ENCODE data around the gene KLHL5.
"Not testable (repeated sequence)": the region's sequence is repeated elsewhere in the genome, so short reads cannot be mapped to it uniquely, and the experiment has no call there.

Gene KLHL5

GRCh38 chr4:39104255-39104654 lies 42.2 kb downstream of the KLHL5 start:
- no peak for DNase-seq

- DNase-seq, result no peak
These were observed 44.0 kb downstream of the KLHL5 start for GRCh38 chr4:39106011-39106410.

- DNase-seq, result no peak
These were observed 52.4 kb downstream of the KLHL5 start for GRCh38 chr4:39114436-39114835.

DNA sequence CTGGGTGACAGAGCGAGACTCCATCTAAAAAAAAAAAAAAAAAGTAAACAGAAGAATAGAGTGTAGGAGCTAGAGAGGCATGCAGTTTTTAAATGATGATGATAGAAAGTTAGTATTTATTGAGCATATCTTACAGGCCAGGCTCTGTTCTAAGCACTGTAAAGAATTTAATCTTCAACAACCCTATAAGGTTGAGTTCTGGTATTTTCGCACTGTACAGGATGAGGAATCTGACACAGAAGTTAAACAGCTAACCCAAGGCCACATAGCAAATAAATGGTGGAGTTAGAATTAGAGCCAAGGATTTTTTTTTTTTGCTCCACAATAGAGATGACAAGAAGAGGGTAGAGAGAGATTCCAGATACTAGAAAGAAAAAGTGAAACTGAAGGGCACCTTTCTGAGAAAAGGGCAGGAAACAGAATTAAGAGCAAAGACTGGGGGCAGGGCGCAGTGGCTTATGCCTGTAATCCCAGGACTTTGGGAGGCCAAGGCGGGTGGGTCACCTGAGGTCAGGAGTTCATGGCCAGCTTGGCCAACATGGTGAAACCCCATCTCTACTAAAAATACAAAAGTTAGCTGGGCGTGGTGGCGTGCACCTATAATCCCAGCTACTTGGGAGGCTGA lies 56.1 kb downstream of the KLHL5 start:
- DNase-seq, result no peak

GRCh38 chr4:39120418-39120817 lies 58.4 kb downstream of the KLHL5 start:
- no peak for DNase-seq

- no peak for DNase-seq
These were observed 63.0 kb downstream of the KLHL5 start for GRCh38 chr4:39124885-39125599.

GRCh38 chr4:39125600-39125985 lies 63.6 kb downstream of the KLHL5 start:
- DNase-seq, result no peak

GRCh38 chr4:39126256-39127095 lies 64.4 kb downstream of the KLHL5 start:
- no peak for DNase-seq

DNA sequence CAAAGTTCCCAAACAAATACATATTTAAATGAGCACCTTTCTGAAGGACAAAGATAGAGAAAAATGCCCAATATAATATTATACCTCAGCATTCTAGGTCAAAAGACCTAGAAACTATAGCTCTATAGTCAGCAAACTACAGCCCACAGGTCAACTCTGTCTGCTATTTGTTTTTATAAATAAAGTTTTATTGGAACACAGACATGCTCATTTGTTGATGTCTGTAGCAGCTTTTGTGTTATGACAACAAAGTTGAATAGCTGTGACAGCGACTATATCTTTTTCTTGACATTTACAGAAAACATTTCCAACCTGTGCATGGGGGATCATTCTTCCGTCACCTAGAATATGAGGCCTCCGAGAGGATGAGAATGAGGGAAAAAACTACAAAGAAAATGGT lies 71.6 kb downstream of the KLHL5 start:
- no peak for DNase-seq

GRCh38 chr4:39134683-39135306 lies 72.8 kb downstream of the KLHL5 start:
- DNase-seq, result no peak

DNA sequence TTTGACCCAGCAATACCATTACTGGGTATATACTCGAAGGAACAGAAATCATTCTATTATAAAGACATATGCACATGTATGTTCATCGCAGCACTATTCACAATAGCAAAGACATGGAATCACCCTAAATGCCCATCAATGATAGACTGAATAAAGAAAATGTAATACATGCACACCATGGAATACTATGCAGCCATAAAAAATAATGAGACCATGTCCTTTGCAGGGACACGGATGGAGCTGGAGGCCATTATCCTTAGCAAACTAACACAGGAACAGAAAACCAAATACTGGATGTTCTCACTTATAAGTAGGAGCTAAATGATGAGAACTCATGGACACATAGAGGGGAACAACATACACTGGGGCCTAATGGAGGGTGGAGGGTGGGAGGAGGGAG lies 76.2 kb downstream of the KLHL5 start:
- not testable (repeated sequence) for DNase-seq

DNA sequence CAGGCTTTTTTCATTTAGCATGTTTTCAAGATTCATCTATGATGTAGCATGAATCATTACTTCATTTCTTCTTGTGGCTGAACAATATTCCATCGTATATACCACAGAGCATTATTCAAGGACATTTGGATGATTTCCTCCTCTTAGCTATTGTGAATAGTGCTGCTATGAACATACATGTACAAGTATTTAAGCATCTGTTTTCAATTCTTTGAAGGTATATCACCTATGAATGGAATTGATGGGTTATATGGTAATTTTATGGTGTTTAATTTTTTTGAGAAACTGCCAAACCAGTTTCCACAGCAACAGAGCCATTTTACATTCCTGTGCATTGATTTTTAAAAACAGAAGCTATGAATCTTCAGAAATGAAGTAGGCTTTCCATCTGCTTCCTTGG lies 84.2 kb downstream of the KLHL5 start:
- no peak for DNase-seq

DNA sequence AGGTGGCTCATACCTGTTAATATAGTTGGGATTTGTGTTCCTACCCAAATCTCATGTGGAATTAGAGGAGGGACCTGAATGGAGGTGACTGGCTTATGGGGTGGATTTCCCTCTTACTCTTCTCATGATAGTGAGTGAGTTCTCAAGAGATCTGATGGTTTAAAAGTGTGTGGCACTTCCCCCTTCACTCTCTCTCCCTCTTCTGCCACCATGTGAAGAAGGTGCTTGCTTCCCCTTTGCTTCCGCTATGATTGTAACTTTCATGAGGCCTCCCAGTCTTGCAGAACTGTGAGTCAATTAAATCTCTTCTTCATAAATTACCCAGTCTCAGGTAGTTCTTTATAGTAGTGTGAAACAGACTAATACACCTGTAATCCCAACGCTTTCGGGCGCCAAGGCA lies 92.0 kb downstream of the KLHL5 start:
- DNase-seq, result no peak

GRCh38 chr4:39157520-39157919 lies 95.5 kb downstream of the KLHL5 start:
- DNase-seq, result no peak

DNA sequence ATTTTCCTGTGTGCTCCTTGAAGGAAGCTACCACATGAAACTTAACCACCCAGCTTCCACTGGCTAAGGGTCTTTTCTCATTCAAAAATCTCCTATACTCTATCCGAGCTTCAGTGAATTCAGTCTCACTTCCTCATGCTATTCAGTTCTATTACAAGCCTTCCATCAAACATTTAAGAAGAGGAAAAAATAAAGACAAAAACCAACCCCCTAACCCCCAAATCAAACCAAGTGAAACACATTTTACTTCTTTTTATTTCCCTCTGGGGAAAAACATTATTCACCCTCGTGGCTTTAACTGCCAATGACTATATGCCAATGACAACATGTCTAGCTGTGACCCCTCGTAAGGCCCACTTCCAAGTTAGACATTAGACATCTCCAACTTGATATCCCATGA lies 104.1 kb downstream of the KLHL5 start:
- no peak for DNase-seq

DNA sequence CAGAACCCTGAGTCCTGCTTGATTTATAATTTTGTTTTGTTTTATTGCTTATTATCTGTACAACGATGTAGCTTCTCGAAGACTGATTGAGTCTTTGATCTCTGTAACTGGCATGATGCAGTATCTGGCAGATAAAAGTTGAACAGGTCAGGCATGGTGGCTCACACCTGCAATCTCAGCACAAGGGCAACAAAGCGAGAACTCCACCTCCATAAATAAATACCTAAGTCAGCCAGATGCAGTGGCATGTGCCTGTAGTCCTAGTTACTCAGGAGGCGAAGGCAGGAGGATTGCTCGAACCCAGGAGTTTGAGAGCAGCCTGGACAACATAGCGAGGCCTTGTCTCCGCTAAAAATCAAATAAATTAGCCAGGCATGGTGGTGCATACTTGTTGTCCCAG lies 104.6 kb downstream of the KLHL5 start:
- no peak for DNase-seq

DNA sequence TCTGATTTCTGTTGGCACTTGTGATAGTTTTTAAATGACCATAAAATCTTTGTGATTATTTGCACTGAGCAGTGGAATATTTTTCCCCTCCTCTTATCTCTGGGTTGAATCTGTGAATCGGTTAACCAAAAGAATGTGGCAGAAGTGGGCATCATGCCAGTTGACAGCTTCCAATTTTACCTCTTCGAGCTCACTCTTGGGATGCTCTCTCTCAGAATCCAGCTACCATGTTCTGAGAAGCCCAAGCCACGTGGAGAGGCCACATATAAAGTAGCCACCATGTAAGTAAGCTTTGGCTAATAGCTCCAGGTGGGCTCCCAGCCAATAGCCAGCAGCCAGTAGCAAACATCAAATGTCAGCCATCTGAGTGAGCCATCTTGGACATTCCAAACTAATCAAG lies 107.4 kb downstream of the KLHL5 start:
- no peak for DNase-seq

GRCh38 chr4:39170301-39170700 lies 108.3 kb downstream of the KLHL5 start:
- no peak for DNase-seq

Data from NCI-H187 treated with DMSO at 0.1 percent for 48 hours (cell line).